ENCODE measurements around the gene BRMS1.

BRMS1 gene

DNA sequence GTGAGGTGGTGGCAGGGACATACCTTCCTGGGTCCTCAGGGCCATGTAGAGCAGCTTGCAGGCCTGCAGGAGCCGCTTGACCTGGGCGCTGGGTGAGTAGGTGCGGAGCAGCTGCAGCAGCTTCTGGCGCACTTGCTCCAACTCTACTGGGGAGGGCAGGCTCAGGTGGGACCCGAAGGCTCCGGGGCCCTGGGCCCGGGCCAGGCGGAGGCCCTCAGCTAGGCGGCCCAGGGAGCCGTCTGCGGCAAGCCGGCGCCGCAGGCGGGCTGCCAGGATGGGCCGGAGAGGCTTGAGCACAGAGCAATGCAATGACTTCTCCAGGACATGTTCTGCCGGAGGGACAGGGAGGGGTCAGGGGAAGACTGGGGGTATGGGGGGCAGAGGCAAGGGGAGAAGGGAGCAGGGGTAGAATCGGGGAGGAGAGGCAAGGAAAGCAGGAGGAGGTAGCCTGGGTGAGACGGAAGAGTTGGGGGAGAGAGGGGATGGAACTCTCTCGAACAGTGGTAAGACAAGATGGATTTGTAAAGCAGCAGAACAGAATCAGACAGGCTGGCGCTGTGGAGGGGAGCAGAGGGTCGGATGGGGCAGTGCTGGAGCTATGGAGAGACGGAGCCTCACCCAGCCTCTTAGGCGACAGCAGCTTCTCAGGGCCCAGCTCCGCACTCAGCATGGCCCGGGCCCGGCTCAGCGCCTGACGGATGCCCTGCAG, 10.9 kb downstream of the BRMS1 start:
- TF ChIP-seq CTCF (IDR thresholded peaks at IDR 0.05; ENCODE audit: control insufficient read depth, extremely low read depth, insufficient read depth): no peak
- DNase-seq (ENCODE audit: low read depth): no peak

DNA sequence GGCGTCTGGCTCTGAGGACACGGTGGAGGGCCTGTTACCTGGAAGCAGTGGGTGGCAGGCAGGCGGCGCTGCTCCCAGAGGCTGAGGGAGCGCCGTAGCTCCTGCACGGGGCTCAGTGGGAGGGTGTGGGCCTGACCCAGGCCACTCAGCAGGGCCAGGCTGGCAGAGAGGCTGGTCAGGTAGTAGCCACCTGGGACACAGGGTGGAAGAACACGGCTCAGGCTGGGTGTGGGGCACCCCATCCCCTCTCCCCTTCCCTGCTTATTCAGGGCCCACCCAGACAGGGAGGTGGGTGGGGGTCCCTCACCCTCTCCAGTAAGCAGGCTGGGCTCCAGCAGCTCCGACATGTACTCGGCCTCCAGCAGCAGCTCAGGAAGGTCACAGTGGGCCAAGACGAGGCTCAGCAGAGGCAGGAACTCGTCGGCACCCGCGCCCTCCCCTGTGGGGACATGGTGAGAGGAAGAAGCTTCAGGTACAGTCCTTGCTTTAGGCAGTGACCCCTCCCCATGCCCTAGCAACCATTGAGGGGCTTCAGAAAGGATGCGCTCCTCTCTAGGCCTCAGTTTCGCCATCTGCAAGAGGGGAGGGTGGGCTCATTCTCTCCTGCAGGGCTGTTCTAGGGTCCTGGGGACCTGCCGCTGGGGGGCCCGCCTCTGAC, 11.6 kb downstream of the BRMS1 start:
- no peak for DNase-seq (ENCODE audit: low read depth)
- H3K4me3 ChIP-seq (ENCODE audit: low read depth, low read length): no peak overlapping the region
- TF ChIP-seq CTCF (IDR thresholded peaks at IDR 0.05; ENCODE audit: control insufficient read depth, extremely low read depth, insufficient read depth): no peak

More for the DNA sequence above, 10.9 kb downstream of the BRMS1 start:
- H3K4me3 ChIP-seq (ENCODE audit: low read depth, low read length): no peak overlapping the region

GRCh38 chr11:66332371-66333219, 12.3 kb downstream of the BRMS1 start:
- no peak overlapping the region for H3K4me3 ChIP-seq (ENCODE audit: low read depth, low read length)
- no peak for DNase-seq (ENCODE audit: low read depth)
- TF ChIP-seq CTCF (IDR thresholded peaks at IDR 0.05; ENCODE audit: control insufficient read depth, extremely low read depth, insufficient read depth): no peak

DNA sequence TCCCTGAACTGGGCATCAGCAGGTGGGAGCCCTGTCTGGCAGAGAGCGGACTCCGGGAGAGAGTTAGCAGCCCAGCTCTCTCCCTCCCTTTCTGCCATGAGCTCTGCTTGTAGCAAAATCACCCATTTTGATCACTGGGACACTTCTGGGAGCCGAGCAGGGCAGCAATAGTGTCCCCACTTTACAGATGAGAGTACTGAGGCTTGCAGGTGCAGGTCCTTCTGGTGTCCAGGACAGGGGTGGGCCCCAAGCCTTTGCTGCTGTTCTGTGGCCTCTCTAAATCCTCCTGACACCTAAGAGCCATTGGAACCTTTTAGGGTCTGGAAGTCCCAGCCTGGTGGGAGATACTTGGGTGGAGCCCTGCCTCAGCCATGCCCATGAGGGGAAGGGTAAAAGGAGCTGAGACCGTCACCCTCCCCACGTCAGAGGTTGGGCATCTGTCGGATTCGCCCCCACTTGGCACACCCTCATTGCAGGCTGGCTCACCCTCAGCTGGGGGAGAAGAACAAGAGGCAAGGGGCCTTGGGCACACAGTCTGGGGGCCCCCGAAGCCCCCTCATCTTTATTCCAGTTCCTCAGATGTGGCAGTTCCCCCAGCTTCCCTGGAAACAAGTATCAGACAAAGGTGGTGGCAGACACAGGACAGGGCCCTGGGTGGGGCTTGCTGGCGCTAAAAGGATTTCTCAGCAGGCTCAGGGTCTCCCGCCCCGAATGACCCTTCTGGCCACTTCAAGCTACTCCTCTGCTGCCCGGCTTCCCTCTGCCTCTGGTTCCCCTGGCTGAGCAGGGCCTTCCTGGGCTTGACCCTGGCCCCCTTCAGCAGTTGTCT, 13.1 kb downstream of the BRMS1 start:
- H3K4me3 ChIP-seq (ENCODE audit: low read depth, low read length): no peak overlapping the region
- no peak for DNase-seq (ENCODE audit: low read depth)
- TF ChIP-seq CTCF (IDR thresholded peaks at IDR 0.05; ENCODE audit: control insufficient read depth, extremely low read depth, insufficient read depth): no peak

- no peak overlapping the region for H3K4me3 ChIP-seq (ENCODE audit: low read depth, low read length)
- TF ChIP-seq CTCF (IDR thresholded peaks at IDR 0.05; ENCODE audit: control insufficient read depth, extremely low read depth, insufficient read depth): no peak
- no peak for DNase-seq (ENCODE audit: low read depth)
Observed at GRCh38 chr11:66330931-66331330, 14.0 kb downstream of the BRMS1 start.

GRCh38 chr11:66329165-66329673, 15.7 kb downstream of the BRMS1 start:
- no peak for DNase-seq (ENCODE audit: low read depth)
- TF ChIP-seq CTCF (IDR thresholded peaks at IDR 0.05; ENCODE audit: control insufficient read depth, extremely low read depth, insufficient read depth): no peak
- H3K4me3 ChIP-seq (ENCODE audit: low read depth, low read length): no peak overlapping the region

Data from LNCaP clone FGC (cell line).